Measurements from ENCODE around the gene ITGB5.

Gene ITGB5

GRCh38 chr3:124860599-124860998 is 26.6 kb downstream of the ITGB5 start:
- DNase-seq: no peak

- no peak for DNase-seq
Observed at GRCh38 chr3:124859025-124859424, 28.1 kb downstream of the ITGB5 start.

- DNase-seq: no peak
Observed at GRCh38 chr3:124858275-124858674, 28.9 kb downstream of the ITGB5 start.

GRCh38 chr3:124856677-124857076 is 30.5 kb downstream of the ITGB5 start:
- DNase-seq: no peak

- DNase-seq: no peak
Observed at GRCh38 chr3:124854009-124854408, 33.2 kb downstream of the ITGB5 start.

GRCh38 chr3:124853446-124853845 is 33.7 kb downstream of the ITGB5 start:
- DNase-seq: no peak

GRCh38 chr3:124851905-124852304 is 35.3 kb downstream of the ITGB5 start:
- DNase-seq: no peak

- DNase-seq: no peak
Observed at GRCh38 chr3:124851136-124851535, 36.0 kb downstream of the ITGB5 start.

- DNase-seq: no peak
Observed at GRCh38 chr3:124850633-124851032, 36.5 kb downstream of the ITGB5 start.

- DNase-seq: no peak
Observed at GRCh38 chr3:124850212-124850611, 37.0 kb downstream of the ITGB5 start.

- DNase-seq: no peak
Observed at GRCh38 chr3:124848300-124848699, 38.9 kb downstream of the ITGB5 start.

GRCh38 chr3:124847863-124848262 is 39.3 kb downstream of the ITGB5 start:
- no peak for DNase-seq

GRCh38 chr3:124847051-124847450 is 40.1 kb downstream of the ITGB5 start:
- no peak for DNase-seq

- no peak for DNase-seq
Observed at GRCh38 chr3:124846189-124846588, 41.0 kb downstream of the ITGB5 start.

- no peak for DNase-seq
Observed at GRCh38 chr3:124845406-124845805, 41.8 kb downstream of the ITGB5 start.

- no peak for DNase-seq
Observed at GRCh38 chr3:124843506-124844177, 43.5 kb downstream of the ITGB5 start.

GRCh38 chr3:124843047-124843446 is 44.1 kb downstream of the ITGB5 start:
- DNase-seq: no peak

GRCh38 chr3:124841517-124841916 is 45.6 kb downstream of the ITGB5 start:
- DNase-seq: no peak

- no peak for DNase-seq
Observed at GRCh38 chr3:124840331-124840730, 46.8 kb downstream of the ITGB5 start.

- no peak for DNase-seq
Observed at GRCh38 chr3:124839896-124840295, 47.3 kb downstream of the ITGB5 start.

- DNase-seq: no peak
Observed at GRCh38 chr3:124838963-124839362, 48.2 kb downstream of the ITGB5 start.

- no peak for DNase-seq
Observed at GRCh38 chr3:124837730-124838186, 49.4 kb downstream of the ITGB5 start.

- DNase-seq: no peak
Observed at GRCh38 chr3:124837065-124837464, 50.1 kb downstream of the ITGB5 start.

- no peak for DNase-seq
Observed at GRCh38 chr3:124836448-124836847, 50.7 kb downstream of the ITGB5 start.
